Ovary (tissue), 10 donors: Measurements from ENCODE around the gene LAX1. TPM values are rescaled to one million over a fixed set of nuclear protein-coding genes. Genes with fewer than 3 reads are reported as not detected.

Source experiments
- DNase-seq, 5 donors: peaks; one replicate each; pipeline ENCODE4 v3.0.0-alpha.2; 2019 to 2020
- H3K27ac ChIP-seq, 2 donors: fragments of 200-600 bp; one replicate each; pipeline versions ENCODE4 v1.5.1 to v1.8.0; 2019 to 2022
- H3K27me3 ChIP-seq: fragments of 200-600 bp; one replicate; pipeline ENCODE4 v1.8.0; 2022
- H3K36me3 ChIP-seq: fragments of 200-600 bp; sonication (generic); one replicate; pipeline ENCODE4 v1.5.1; 2019
- H3K4me1 ChIP-seq: one replicate; pipeline ENCODE4 v1.8.1; 2013; ENCODE audit warnings: mild to moderate bottlenecking, moderate library complexity; ENCODE audit not compliant: insufficient read depth
- H3K4me3 ChIP-seq: fragments of 200-600 bp; sonication (generic); one replicate; pipeline ENCODE4 v1.5.1; 2017
- H3K9me3 ChIP-seq, 2 donors: fragments of 200-600 bp in 1 of 2; sonication (generic) in 1 of 2; one replicate each; pipeline versions ENCODE4 v1.5.1 to v1.8.1; 2013 to 2019; ENCODE audit warnings: mild to moderate bottlenecking in 1 of 2, moderate library complexity in 1 of 2
- EP300 ChIP-seq: sonication (generic); formaldehyde crosslinking; IDR thresholded peaks from one replicate; pipeline ENCODE4 v1.6.1; 2017; ENCODE audit warnings: antibody characterized with exemption
- POLR2A ChIP-seq: fragments of 450-650 bp; IDR thresholded peaks from one replicate; pipeline ENCODE4 v1.6.1; 2017; ENCODE audit warnings: antibody characterized with exemption, mild to moderate bottlenecking, moderate library complexity
- WGBS, 3 donors: extraction: QIAGEN DNeasy Blood & Tissue Kit in 1 of 3; methylation state at CpG; one replicate each; pipeline versions ENCODE4 v1.1.5 to v1.1.7; 2013 to 2017; 5-methylcytosine and 5-hydroxymethylcytosine counted together
- intact Hi-C, 4 donors: fragments of 100-400 bp; cut with DNase I; formaldehyde crosslinking; loops; one replicate each; pipeline versions ENCODE4 v1.11.0 to v1.15.1; 2022 to 2023
- long read RNA-seq, 3 donors: library from polyadenylated mRNA in 2 of 3; unstranded in 2 of 3; transcript quantifications; one replicate each; pipeline ENCODE4 v2.0.0 and lab custom pipeline, GENCODE V29; 2021 to 2026
- polyA plus RNA-seq, 2 donors: library from polyadenylated mRNA; stranded (reverse); fragments of 200-250 nt in 1 of 2; fragments of 350-450 nt in 1 of 2; fragmentation: Illumina TruSeq in 1 of 2; extraction: RNeasy Lipid Tissue Mini Kit (QIAGEN cat#74804) in 1 of 2; gene quantifications; one replicate each; pipeline ENCODE4 v1.2.3, GENCODE V29; 2013 to 2014
- total RNA-seq, 7 donors: library from RNA; depleted of rRNA in 2 of 7; stranded (reverse); fragments of >200 nt in 2 of 7; fragmentation: NEBNext Ultra II Directional in 3 of 7; extraction: Animal tissue kit (Norgen Biotek cat#: 25700) in 3 of 7; gene quantifications; one replicate each; pipeline versions ENCODE4 v1.1.0 to v1.2.4, GENCODE V29; 2016 to 2023
- TF ChIP-seq, protein P1 (sequence below), 3 donors: fragments of 450-650 bp in 2 of 3; fragments of 200-600 bp in 1 of 3; IDR thresholded peaks; one replicate each; pipeline versions ENCODE4 v1.5.1 to v1.8.0; 2016 to 2022; ENCODE audit warnings: antibody characterized with exemption in 3 of 3, mild to moderate bottlenecking in 1 of 3
- donor health status: DM: no; HTN: no; CAD: no; lungs with moderate emphysema.
- donor health status: DM: no; HTN: no; CAD: no.
- donor health status: Bipolar disorder and iron deficiency.
- donor health status: DM: yes; HTN: yes; CAD: no.
- donor health status: DM: no; HTN: no; CAD: no.
- donor health status: DM: yes; HTN: yes; CAD: no.

The LAX1 gene
- total RNA-seq: under 1 TPM in 6 of 7 donors, not detected in 1; 0.11 to 0.48 (median 0.24) TPM
- polyA plus RNA-seq: 1 to 10 TPM in 1 of 2 donors, under 1 TPM in 1; 0.13 to 1.2 TPM
- long read RNA-seq, donor 1: 0 reads
- long read RNA-seq, donor 2: 0 reads
- long read RNA-seq, donor 3: 0 reads

GRCh38 chr1:203765029-203765837, at the start of gene LAX1:
Gene LAX1, plus strand, starts transcription at chr1:203765183. Its CDS starts 383 bp downstream, at chr1:203765566.
- intact Hi-C loops: no loop called here
- no peaks in the 10 kb centered on the region for H3K36me3 ChIP-seq
- H3K4me3 ChIP-seq: no peak within 1 kb of the TSS
- TF ChIP-seq POLR2A (no peak), EP300 (no peak)
- TF ChIP-seq, protein P1, sequence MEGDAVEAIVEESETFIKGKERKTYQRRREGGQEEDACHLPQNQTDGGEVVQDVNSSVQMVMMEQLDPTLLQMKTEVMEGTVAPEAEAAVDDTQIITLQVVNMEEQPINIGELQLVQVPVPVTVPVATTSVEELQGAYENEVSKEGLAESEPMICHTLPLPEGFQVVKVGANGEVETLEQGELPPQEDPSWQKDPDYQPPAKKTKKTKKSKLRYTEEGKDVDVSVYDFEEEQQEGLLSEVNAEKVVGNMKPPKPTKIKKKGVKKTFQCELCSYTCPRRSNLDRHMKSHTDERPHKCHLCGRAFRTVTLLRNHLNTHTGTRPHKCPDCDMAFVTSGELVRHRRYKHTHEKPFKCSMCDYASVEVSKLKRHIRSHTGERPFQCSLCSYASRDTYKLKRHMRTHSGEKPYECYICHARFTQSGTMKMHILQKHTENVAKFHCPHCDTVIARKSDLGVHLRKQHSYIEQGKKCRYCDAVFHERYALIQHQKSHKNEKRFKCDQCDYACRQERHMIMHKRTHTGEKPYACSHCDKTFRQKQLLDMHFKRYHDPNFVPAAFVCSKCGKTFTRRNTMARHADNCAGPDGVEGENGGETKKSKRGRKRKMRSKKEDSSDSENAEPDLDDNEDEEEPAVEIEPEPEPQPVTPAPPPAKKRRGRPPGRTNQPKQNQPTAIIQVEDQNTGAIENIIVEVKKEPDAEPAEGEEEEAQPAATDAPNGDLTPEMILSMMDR (IDR thresholded peaks at IDR 0.05): no peak
- no peaks in the 10 kb centered on the region for H3K27me3 ChIP-seq
- no peak within 1 kb of the TSS for H3K27ac ChIP-seq
- no peaks in the 10 kb centered on the region for H3K9me3 ChIP-seq
- no peaks in the 10 kb centered on the region for H3K4me1 ChIP-seq
- WGBS, 3 donors: 68 to 74% (median 74%) methylated on average over 16 of the region's 16 CpGs
- DNase-seq: no peak

DNA sequence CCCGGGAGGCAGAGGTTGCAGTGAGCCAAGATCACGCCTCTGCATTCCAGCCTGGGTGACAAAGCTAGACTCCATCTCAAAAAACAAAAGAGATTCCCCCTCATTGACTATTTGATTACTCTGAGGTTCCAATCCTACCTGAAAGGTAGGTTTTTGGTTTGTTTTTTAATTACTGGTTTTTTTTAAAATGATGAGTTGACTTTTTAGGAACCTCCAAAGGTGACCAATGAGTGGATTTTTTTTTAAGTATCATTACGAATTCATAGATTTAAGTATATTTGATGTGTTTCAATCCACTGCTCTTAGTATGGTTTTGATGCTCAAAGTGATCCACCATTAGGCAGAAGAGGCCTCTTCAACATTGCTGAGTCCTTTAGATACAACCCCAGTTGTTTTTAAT, 47.9 kb upstream of the LAX1 start:
- H3K27ac ChIP-seq: no peak overlapping the region
- DNase-seq: no peak
- no peaks in the 10 kb centered on the region for H3K27me3 ChIP-seq
- no peaks in the 10 kb centered on the region for H3K4me1 ChIP-seq
- TF ChIP-seq, protein P1 (IDR thresholded peaks at IDR 0.05): no peak
- TF ChIP-seq POLR2A: no peak
- no peak for TF ChIP-seq EP300
- intact Hi-C loops: loop anchor here in 1 of 4 donors (10.0 kb wide), 1 partner anchor 452 kb away; no protein-coding TSS in a partner anchor
- WGBS, 3 donors: 59 to 96% (median 94%) methylated on average over 3 of the region's 3 CpGs
- no peaks in the 10 kb centered on the region for H3K9me3 ChIP-seq
- H3K4me3 ChIP-seq: no peak overlapping the region
- no peaks in the 10 kb centered on the region for H3K36me3 ChIP-seq

GRCh38 chr1:203720242-203720641, 44.7 kb upstream of the LAX1 start:
- intact Hi-C loops: no loop called here
- no peak for TF ChIP-seq POLR2A
- TF ChIP-seq, protein P1 (IDR thresholded peaks at IDR 0.05): no peak
- no peak for TF ChIP-seq EP300
- WGBS, 3 donors: 91 to 95% (median 92%) methylated on average over 3 of the region's 3 CpGs

DNA sequence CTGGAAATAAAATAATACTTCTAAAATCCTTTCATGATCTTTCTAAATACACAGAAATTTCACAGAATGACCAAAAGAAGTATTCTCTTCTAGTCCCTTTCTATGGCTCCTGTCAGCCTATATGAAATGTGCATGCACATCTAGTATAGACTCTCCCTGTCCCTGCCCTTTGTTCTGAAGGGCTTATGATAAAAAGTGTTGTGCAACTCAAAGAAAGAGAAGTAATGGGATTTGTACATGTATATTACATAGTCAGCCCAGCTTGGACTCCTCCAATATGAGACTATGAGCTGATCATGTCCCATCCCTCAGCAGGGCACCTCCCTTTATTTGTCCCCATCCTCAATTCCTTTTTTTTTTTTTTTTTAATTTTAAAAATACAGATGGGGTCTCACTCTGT, 42.1 kb upstream of the LAX1 start:
- no peak for DNase-seq
- intact Hi-C loops: no loop called here
- no peaks in the 10 kb centered on the region for H3K4me1 ChIP-seq
- TF ChIP-seq, protein P1 (IDR thresholded peaks at IDR 0.05): no peak
- TF ChIP-seq POLR2A: no peak
- no peak overlapping the region for H3K4me3 ChIP-seq
- H3K9me3 ChIP-seq: no peaks in the 10 kb centered on the region
- H3K27me3 ChIP-seq: no peaks in the 10 kb centered on the region
- H3K36me3 ChIP-seq: no peaks in the 10 kb centered on the region
- H3K27ac ChIP-seq: no peak overlapping the region

More at GRCh38 chr1:203720242-203720641, 44.7 kb upstream of the LAX1 start:
- no peak for DNase-seq
- Histone ChIP-seq H3K4me1 (no peaks in the 10 kb centered on the region), H3K9me3 (no peaks in the 10 kb centered on the region), H3K27ac (no peak overlapping the region), H3K36me3 (no peaks in the 10 kb centered on the region), H3K27me3 (no peaks in the 10 kb centered on the region), H3K4me3 (no peak overlapping the region)
